ENCODE measurements around the gene TAF7L.

DNA sequence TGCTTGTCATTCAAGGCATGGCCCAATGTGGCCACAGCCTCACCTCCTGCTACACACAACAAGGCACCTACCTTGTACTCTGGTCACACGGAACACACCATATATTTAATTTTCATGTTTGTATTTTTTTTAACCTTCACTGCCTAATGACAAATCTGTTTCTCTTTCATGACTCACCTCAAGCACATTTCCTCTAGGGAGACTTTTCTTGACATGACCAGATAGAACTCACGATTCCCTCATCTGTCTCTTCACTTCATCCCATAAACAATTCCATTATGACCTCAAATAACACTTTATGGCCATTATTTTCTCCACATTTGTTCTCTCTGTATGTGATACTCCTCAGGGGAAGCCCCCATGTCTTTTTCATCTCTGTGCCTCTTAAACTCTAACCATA lies 60.5 kb downstream of the TAF7L start:
- TF ChIP-seq, protein P1, sequence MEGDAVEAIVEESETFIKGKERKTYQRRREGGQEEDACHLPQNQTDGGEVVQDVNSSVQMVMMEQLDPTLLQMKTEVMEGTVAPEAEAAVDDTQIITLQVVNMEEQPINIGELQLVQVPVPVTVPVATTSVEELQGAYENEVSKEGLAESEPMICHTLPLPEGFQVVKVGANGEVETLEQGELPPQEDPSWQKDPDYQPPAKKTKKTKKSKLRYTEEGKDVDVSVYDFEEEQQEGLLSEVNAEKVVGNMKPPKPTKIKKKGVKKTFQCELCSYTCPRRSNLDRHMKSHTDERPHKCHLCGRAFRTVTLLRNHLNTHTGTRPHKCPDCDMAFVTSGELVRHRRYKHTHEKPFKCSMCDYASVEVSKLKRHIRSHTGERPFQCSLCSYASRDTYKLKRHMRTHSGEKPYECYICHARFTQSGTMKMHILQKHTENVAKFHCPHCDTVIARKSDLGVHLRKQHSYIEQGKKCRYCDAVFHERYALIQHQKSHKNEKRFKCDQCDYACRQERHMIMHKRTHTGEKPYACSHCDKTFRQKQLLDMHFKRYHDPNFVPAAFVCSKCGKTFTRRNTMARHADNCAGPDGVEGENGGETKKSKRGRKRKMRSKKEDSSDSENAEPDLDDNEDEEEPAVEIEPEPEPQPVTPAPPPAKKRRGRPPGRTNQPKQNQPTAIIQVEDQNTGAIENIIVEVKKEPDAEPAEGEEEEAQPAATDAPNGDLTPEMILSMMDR (IDR thresholded peaks at IDR 0.05) = no peak
- TF ChIP-seq POLR2A (IDR thresholded peaks at IDR 0.05) = no peak

Measured in thyroid gland (tissue), 4 donors.